ENCODE measurements around the gene TMC2.
"Not testable (repeated sequence)": the region's sequence is repeated elsewhere in the genome, so short reads cannot be mapped to it uniquely, and the experiment has no call there.

Gene TMC2

DNA sequence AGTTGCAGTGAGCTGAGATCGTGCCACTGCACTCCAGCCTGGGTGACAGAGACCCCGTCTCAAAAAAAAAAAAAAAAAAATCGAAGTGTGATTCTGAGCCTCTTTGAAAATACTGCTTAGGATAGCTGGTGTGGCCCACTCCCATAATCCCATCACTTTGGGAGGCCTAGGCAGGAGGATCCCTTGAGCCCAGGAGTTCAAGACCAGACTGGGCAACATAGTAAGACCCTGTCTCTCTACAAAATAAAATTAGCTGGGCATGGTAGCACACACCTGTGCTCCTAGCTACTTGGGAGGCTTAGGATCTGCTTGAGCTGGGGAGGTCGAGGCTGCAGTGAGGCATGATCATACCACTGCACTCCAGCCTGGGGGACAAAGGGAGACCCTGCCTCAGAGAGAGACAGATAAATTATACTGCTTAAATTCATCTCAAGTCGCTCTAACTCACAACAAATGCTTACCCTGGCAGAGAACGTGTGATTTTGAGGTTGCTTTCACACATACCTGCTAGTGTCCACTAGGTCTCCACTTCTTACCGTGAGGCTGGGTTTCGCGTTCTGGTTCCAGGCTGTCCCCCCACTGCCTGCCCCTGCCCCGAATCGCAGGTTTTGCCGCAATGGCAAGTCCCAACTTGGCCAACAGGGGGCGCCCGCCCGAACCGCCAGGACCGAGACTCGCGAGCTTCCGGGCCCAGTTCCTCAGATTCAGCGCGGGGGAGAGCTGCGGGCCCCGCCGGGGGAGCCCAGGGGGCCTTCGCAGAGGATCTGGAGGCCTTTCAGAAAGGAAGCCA, 12.3 kb upstream of the TMC2 start:
- DNase-seq (ENCODE audit: low read depth in 1 of 2, low spot score in 1 of 2), result peak; percentile 84 to 92

DNA sequence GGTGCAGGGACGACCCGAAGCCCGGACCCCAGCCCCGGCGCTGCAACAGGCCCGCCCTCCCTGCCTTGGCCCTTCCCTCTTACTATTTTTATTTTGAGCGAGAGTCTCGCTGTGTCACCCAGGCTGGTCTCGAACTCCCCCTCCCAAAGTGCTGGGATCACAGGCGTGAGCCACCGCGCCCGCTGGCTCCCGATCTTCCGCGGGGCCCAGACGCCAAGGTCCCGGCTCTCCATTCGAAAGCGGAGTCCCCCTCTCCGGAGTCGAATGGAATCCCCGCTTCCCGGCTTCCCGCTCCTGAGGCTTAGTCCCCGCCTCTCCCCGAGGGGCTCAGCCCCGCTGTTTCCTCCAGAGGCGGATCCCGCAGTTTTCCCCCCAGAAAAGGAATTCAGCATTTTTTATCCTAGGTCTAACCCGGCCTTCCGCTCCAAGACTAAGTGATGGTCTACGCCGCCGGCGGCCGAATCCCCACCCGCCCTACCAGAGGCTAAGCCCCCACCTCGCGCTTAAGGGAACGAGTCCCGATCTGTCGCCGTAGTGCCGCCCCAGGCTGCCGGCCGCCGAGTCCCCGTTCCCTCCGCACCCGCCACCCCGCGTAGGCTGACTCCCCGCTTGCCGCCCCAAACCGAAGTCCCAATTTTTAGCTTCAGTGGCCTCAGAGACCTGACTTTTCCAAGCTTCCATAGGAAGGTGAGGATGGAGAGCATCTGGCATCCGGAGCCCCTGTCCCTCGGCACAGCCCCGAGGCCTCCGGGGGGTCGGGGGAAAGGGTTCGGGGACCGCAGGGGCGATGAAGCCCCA, 11.5 kb upstream of the TMC2 start:
- DNase-seq (ENCODE audit: low read depth in 1 of 2, low spot score in 1 of 2), result peak in 1 of 2 donors; percentile 22

DNA sequence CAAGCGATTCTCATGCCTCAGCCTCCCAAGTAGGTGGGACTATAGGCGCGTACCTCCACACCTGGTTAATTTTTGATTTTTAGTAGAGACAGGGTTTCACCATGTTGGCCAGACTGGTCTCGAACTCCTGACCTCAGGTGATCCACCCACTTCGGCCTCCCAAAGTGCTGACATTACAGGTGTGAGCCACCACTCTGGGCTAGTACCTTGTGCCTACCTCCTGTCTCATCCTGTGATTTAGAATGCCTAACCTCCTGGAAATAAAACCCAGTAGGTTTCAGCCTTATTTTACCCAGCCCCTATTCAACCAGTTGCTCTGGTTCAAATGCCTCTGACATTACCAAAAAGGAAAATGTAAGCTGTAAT, 10.2 kb upstream of the TMC2 start:
- DNase-seq (ENCODE audit: low read depth in 1 of 2, low spot score in 1 of 2), result not testable (repeated sequence)

DNA sequence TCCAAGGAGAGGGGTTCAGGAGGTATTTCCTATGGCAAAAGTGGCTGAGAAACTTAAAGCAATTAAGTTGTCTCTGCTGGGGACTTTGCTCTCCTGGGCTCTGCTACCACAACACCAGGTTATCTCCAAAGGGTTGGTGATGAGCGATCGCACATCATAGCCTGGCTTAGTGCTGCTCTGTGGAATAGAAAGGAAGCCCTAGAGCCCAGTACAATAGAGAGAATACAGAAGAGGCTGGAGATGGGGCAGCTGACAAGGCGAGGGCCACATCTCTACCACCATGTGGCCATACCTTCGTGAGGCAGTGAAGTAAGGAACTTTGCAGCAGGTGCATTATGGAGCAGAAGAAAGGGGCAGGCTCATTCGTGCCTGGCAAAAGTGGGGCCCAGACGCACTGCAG, 8.6 kb upstream of the TMC2 start:
- no peak for DNase-seq (ENCODE audit: low read depth in 1 of 2, low spot score in 1 of 2)

DNA sequence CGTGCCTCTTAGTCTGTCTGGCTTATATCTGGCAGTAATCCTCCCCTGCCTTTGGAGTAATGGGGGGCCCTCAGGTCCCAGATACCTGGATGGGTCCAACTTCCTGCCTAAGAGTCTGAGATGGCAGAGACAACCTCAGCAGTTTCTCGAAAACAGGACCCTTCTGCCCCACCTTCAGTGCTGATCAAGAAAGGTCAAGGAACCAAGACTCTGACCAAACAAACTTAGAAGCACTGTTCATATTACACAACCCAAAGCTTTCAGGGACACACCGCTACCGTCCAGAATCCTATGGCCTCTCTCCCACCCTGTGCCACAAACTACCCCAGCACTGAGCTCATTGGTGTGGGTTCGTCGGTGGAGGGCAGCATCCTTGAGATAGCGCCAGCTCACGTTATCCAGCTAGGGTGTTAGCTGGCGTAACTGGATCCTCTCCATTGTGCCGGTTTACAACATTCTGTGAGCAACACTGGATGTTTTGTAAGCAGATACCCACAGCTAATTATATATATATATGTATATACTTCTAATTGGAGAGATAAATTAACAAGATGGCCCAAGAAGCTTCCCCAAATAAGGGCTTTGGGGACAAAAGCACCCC, 7.6 kb upstream of the TMC2 start:
- no peak for DNase-seq (ENCODE audit: low read depth in 1 of 2, low spot score in 1 of 2)

DNA sequence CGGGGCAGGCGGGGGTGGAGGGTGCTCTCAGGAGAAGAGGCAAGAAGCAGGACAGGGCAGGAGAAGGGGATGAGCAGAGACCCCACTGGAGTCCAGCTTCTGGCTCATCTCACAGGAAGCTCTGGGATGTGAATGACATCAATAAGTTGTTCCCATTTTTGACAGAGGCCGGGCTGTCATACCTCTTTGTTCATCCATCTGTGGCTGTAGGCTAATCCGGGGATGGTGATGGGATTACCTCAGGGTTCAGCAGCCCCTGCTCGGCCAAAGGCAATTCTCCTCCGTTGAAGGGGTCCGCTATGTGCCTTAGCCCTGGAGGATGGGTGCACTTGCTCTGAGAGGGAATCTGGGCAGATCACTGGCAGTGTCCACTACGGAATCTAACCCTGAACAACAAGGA, 3.3 kb upstream of the TMC2 start:
- no peak for DNase-seq (ENCODE audit: low read depth in 1 of 2, low spot score in 1 of 2)

DNA sequence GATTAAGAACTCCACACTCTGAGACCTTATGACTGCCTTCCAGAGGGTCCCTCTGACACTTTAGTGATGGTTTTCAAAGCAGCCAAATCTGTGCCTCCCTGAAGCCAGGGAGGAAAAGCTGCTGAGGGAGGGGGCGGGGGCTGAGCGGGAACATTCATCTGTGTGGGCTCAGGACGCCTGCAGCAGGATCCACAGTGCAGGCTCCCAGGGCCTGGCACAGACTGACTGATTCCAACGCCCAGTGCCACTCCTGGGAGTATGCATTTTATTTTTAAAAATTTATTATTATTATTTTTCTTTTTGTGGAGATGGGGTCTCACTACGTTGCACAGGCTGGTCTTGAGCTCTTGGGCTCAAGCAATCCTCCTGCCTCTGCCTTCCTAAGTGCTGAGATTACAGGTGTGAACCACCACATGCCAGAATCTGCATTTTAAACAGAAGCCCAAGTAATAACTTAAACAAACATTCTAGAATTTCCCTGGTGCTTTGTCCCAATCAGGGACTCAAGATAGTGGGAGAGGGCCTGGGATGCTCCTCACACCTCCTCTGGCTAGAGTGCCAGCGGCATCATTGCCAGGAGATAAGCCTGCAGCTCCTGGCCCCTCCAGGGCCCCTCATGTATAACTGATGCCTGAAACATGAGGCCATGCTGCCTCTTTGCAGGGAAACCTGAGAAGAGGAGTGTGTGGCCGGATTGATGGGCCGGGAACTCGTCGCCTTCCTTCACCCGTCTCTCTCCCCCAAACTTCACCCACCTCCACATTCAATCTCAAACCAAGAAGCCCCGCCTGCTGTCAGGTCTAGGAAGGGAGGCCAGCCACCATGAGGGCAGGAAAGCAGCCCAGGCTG, 438 bp upstream of the TMC2 start:
- no peak for DNase-seq (ENCODE audit: low read depth in 1 of 2, low spot score in 1 of 2)

DNA sequence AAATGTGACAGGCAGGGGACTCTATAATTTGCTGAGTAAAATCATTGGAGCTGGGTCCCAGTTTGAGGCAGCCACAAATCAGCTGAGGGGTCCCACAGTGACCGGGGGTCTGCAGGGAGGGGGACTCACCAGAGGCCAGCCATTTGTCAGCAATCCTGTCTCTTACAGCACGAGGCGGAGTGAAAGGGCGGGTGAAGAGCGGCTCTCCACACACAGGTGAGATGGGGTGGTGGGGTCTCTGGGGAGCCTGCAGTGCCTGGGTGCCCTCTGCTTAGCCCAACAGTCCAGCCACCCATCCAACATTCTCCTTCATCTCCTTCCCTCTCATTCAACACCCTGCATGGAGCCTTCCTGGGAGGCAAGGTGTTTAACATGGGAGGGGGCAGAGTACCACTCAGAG, 728 bp downstream of the TMC2 start:
- no peak for DNase-seq (ENCODE audit: low read depth in 1 of 2, low spot score in 1 of 2)

DNA sequence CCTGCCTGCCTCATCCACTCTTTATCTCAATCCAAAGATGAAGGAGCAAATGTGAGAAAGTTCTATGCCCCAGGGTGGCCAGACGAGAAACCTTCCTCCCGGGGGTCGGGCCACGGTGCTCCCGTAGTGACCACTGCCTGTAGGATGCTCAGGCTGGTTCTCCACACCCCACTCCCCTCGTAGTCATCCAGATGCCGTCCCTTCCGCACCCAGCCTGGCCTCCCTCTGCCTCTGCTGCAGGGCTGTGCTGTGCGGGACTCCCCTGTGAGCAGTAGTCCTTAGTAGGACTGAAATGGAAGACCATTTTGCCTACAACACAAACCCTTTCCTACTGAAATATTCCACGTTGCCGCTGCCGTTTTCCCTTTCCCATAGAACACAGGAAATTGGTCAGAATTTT, 2.0 kb downstream of the TMC2 start:
- no peak for DNase-seq (ENCODE audit: low read depth in 1 of 2, low spot score in 1 of 2)

DNA sequence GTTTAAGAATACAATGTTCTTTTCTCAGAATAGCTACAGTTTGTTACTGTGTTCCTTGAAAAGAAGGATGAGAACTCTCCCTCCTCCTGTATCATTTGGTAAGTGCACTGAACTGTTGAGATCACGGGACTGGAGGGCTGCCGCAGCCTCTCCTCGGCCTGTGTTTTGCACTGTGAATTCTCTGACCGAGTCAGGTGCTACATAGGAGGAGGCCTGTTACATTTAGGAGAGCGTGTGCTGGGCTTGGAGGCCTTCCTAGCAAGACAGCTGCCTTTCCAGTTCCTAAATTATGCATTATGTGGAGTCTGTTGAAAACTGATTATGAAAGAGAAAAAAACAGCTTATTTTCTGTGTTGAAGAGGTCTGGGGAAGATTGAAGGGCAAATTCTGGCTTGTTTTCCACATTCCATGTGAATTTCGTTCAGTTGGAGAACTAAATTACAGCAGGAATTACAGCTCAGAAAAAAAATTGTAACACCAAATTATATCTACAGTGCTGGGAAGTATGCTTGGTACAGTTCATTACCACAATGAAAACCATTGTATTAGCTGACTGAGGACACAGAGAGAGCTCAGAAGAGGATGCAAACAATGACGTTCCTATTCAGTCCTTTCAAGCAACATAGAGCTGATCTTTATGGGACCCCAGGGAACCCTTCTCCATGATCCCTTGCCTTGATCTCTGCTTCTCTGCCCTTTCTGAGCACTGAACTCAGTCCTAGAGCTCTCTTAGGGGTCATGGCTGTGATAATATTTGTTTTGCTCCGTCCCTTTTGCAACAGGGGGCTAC, 2.8 kb downstream of the TMC2 start:
- DNase-seq (ENCODE audit: low read depth in 1 of 2, low spot score in 1 of 2), result no peak

DNA sequence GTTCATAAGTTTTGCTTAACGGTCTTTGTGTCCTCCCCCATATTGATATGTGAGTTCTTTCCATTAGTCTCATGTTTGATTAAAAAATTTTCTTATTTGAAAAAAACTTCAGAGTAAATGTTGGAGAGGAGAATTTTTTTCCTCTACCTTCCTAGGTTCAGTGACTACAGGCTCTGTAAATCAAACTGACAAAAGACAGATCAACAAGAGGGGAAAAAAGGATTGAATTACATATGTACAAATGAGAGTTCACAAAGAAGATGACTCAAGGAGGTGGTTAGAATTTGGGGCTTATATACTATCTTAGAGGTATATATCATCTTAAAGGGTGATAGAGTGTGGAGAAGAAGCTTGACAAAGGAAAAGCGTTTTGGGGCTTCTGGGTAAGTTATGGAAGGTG, 5.6 kb downstream of the TMC2 start:
- no peak for DNase-seq (ENCODE audit: low read depth in 1 of 2, low spot score in 1 of 2)

DNA sequence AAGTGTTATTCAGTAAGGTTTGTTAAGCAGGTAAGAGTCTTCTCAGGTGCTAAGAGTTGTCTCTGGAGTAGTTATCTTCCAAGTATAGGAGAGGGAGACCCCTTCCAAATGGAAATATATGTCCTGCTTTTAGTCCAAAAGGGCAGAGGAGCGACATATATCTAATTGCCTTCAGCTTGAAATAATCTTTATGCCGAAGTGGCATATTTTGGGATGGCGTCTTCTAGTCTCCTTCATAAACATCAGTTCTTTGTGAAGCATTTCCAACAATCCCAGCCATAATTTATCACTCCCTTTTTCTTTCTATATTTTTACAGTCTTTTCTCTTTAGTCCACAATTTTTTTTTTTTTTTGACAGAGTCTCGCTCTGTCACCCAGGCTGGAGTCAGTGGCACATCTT, 6.0 kb downstream of the TMC2 start:
- DNase-seq (ENCODE audit: low read depth in 1 of 2, low spot score in 1 of 2), result no peak

DNA sequence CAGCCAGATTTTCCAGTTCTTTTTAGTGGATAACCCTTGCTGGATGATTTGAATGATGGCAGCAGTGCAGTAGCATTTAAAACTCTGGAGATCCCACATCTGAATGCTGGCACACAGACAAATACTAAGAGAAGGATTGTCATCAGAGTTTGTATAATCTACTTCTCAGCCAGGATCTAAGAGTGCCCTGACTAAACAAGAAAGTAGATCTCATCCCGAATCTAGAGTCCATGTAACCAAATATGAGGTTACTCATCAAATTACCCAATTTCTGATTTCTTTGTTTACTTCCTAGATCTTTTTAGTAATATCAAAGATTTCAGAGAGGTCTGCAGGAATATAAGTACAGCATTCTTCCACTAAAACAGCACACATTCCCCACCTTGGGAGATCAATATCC, 7.8 kb downstream of the TMC2 start:
- no peak for DNase-seq (ENCODE audit: low read depth in 1 of 2, low spot score in 1 of 2)

DNA sequence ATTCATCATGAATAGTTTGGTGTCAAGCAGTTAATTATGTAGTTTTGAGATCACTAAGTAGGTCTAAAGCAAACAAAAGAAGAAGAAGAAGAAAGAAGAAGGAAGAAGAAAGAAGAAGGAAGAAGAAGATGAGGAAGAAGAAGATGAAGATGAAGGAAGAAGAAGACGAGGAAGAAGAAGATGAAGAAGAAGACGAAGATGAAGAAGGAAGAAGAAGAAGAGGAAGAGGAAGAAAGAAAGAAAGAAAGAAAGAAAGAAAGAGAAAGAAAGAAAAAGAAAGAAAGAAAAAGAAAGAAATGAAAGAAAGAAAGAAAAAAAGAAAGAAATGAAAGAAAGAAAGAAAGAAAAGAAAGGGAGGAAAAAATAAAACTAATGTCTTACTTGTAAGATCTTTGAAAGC, 9.2 kb downstream of the TMC2 start:
- DNase-seq (ENCODE audit: low read depth in 1 of 2, low spot score in 1 of 2), result no peak

DNA sequence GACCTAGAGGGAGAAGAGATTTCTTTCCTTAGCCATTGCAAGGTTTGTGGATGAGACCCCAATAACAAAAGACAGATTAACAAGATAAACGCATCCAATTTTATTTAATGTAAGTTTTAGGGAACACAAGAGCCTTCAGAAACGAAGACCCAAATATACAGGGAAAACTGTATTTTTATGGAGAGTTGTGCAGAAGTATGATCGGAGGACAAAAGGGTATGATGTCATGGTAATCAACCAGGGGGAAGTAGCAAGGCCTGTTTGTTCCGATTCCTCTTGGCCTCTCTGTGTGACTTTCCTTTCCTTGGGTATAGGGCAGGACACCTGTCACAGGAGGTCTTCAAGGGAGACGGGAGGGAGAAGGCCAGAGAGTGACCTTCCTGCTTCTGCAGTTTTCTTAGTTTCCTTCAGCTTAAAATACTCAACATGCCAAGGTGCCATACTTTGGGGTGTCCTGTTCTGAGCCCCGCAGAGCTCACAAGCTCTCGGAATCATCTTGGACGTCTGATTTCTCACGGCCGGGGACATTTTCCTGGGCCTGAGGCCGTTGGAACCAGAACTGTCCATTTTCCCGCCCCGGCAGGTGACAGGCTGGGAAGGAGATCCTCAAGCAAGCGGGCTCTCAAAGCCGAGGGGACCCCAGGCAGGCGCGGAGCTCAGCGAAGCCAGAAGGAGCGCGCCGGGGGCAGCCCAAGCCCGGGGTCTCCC, 21.7 kb downstream of the TMC2 start:
- no peak for DNase-seq (ENCODE audit: low read depth in 1 of 2, low spot score in 1 of 2)

DNA sequence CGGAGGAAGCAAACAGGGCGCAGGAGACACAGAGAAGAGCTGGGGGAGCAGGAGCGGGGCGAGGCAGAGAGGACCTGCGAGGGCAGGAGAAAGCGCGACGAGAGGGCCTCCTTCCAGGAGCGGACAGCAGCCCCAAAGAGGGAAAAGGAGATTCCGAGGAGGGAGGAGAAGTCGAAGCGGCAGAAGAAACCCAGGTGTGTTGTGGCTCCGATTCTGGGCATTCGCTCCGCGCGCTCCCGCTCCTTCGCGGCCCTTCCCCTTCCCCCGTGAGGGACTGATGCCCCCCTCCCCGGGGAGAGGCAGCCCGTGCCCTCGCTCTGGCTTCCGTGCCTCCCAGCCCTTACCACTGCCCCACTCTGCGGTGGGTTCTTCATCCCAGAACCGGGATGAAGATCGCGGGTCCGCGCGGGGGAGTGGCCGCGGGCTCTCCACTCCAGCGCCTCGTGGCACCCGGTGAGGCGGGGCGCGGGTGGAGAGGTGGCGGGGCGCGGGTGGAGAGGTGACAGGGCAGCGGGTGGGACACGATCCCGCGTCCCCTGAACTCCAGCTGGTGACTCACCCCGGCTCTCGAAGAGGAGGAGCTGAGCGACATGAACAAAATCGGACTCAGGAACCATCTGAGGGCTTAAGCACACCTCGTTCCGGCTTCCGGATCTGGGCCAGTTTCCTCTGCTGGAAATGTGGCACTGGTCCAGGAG, 22.4 kb downstream of the TMC2 start:
- no peak for DNase-seq (ENCODE audit: low read depth in 1 of 2, low spot score in 1 of 2)

DNA sequence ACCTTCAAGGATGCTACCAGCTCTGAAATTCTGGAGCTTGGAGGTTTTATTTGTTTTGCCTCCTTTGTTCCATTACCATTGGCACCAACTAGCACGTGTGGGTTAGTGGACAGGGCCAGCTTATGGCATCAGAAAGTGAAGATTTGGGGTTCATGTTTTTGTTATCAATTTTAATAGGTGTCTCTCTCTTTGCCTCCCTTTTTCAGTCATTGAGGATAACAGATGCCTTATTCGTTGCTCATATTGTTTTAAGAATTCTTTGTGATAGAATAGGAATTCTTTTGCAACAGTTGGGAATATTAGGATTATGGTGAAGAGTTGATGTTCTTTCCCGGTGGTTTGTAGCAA, 22.9 kb downstream of the TMC2 start:
- no peak for DNase-seq (ENCODE audit: low read depth in 1 of 2, low spot score in 1 of 2)

DNA sequence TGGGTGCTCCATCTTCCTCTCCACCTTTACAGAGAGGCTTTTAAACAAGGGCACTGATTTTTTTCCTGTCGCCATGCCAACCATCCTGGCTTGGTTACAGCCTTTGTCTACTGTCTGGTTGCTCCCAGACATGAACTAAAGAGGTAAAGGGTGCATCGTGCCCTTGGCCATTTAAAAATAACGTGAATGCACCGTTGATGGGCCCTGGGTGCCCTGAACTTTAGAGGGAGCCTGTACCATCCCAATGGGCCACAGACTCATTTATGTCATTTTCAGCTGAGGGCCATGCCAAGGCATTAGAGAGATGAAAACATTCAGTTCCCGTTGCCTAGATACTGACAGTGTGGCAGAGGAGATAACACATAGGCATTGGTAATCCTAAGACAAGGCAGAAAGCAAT, 23.3 kb downstream of the TMC2 start:
- no peak for DNase-seq (ENCODE audit: low read depth in 1 of 2, low spot score in 1 of 2)

DNA sequence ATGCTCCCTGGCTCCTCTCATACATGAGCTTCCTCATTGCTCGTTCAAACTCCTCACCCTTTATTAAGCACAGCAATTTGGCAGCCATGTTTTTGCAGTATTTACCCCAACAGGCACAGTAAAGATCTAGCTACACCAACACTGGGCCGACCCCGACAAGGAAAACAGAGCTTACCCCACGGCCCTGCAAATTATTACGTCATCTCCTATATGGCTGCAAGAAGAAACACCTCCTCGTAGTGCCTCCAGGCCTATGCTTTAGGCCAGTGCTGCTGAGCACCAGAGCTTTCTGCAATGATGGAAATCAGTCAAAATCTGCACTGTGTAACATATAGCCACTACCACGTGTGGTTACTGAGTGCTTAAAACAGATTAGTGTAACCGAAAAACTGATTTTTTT, 26.7 kb downstream of the TMC2 start:
- DNase-seq (ENCODE audit: low read depth in 1 of 2, low spot score in 1 of 2), result no peak

DNA sequence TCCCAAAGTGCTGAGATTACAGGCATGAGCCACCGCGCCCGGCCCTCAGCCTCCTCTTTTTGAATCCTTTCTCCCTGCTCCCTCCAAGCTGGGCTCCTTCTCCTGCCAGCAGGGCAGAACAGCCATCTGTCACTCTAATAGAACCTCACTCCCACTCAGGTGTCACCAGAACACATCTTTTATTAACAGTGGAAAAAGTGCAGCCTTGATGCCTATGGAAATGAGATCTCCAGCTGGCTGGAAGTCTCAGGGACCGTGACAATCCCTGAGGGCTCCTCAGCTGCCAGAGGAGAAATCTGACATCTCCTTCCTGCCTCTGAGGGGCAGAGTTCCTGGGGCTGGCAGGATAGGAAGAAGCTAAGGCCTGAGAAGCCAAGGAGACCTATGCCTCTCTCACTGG, 28.0 kb downstream of the TMC2 start:
- no peak for DNase-seq (ENCODE audit: low read depth in 1 of 2, low spot score in 1 of 2)
